Measurements from ENCODE around the gene PYM1. TPM values are rescaled to one million over a fixed set of nuclear protein-coding genes. Genes with fewer than 3 reads are reported as not detected.

Gene PYM1
- total RNA-seq, 3 donors from 2014 or later (not counting 1 experiment from before 2014, with no cell fraction given), result 18.5 to 21.2 (median 19.1) TPM

- H3K4me3 Mint-ChIP-seq, result no peak overlapping the region
- intact Hi-C loops (cut with micrococcal nuclease), result loop anchor here (1.0 kb wide), 2 partner anchors 13 to 202 kb away; partner anchors contain the start of gene PYM1
- Histone ChIP-seq H3K36me3 (ENCODE audit: control insufficient read depth, insufficient read depth, low read length) (peaks cover 72% of the 10 kb centered on the region), H3K27me3 (ENCODE audit: control insufficient read depth, insufficient read depth, low read length) (no peaks in the 10 kb centered on the region), H3K9me3 (ENCODE audit: control insufficient read depth, insufficient read depth, low read length) (no peaks in the 10 kb centered on the region), H3K4me3 (ENCODE audit: low read length) (no peak overlapping the region), H3K27ac (ENCODE audit: low read length) (peak overlapping the region; percentile 16), H3K4me1 (ENCODE audit: control insufficient read depth, insufficient read depth, low read length) (peaks cover 11% of the 10 kb centered on the region)
- H3K4me1 Mint-ChIP-seq, result peaks cover 10 to 12% of the 10 kb centered on the region in 2 donors
- ATAC-seq, result peak; percentile 97 to 99 (median 99)
- peak; percentile 76 to 93 for DNase-seq
- WGBS (ENCODE audit: insufficient coverage), result 23% methylated on average over 18 of the region's 18 CpGs
- no peaks in the 10 kb centered on the region for H3K27me3 Mint-ChIP-seq (ENCODE audit: low read depth in 2 of 2)
- H3K9me3 Mint-ChIP-seq, result no peaks in the 10 kb centered on the region
- TF ChIP-seq, protein P1, sequence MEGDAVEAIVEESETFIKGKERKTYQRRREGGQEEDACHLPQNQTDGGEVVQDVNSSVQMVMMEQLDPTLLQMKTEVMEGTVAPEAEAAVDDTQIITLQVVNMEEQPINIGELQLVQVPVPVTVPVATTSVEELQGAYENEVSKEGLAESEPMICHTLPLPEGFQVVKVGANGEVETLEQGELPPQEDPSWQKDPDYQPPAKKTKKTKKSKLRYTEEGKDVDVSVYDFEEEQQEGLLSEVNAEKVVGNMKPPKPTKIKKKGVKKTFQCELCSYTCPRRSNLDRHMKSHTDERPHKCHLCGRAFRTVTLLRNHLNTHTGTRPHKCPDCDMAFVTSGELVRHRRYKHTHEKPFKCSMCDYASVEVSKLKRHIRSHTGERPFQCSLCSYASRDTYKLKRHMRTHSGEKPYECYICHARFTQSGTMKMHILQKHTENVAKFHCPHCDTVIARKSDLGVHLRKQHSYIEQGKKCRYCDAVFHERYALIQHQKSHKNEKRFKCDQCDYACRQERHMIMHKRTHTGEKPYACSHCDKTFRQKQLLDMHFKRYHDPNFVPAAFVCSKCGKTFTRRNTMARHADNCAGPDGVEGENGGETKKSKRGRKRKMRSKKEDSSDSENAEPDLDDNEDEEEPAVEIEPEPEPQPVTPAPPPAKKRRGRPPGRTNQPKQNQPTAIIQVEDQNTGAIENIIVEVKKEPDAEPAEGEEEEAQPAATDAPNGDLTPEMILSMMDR (IDR thresholded peaks at IDR 0.05), result peak; percentile 82
- H3K36me3 Mint-ChIP-seq, result peaks cover 19% of the 10 kb centered on the region
- H3K27ac Mint-ChIP-seq, result peak overlapping the region in 1 of 2 donors; percentile 33
Observed at GRCh38 chr12:55940065-55940732, 12.5 kb upstream of the PYM1 start.

DNA sequence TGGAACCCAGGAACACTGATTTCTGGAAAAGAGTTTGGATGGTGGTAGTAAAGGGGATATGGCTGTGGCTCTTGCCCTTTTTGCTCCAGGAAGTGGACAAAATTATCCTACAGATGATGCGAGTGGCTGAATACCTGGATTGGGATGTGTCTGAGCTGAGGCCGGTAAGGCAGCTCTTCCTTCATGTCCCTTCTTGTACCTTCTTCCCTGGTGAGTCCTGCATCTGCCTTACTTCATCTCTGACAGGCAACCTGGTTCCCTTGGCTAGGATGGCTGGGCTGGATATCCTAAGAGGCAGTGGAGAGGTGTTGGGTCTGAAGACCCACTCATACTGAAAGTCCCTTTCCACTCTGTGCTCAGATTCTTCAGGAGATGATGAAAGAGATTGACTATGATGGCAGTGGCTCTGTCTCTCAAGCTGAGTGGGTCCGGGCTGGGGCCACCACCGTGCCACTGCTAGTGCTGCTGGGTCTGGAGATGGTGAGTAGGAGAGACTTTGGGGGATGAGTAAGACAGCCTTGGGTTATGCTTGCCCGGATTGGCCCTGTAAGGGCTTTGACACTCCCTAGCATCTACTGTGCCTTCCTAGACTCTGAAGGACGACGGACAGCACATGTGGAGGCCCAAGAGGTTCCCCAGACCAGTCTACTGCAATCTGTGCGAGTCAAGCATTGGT is 11.3 kb upstream of the PYM1 start:
- intact Hi-C loops (cut with micrococcal nuclease), result no loop called here
- Mint-ChIP-seq H3K9me3 (no peaks in the 10 kb centered on the region), H3K27me3 (ENCODE audit: low read depth in 2 of 2) (no peaks in the 10 kb centered on the region), H3K4me3 (no peak overlapping the region), H3K36me3 (peaks cover 12% of the 10 kb centered on the region), H3K27ac (no peak overlapping the region), H3K4me1 (peaks cover 11 to 13% of the 10 kb centered on the region in 2 donors)
- DNase-seq (no peak), ATAC-seq (no peak)
- H3K9me3 ChIP-seq (ENCODE audit: control insufficient read depth, insufficient read depth, low read length), result no peaks in the 10 kb centered on the region
- no peak overlapping the region for H3K27ac ChIP-seq (ENCODE audit: low read length)
- H3K4me1 ChIP-seq (ENCODE audit: control insufficient read depth, insufficient read depth, low read length), result peaks cover 11% of the 10 kb centered on the region
- H3K27me3 ChIP-seq (ENCODE audit: control insufficient read depth, insufficient read depth, low read length), result no peaks in the 10 kb centered on the region
- H3K4me3 ChIP-seq (ENCODE audit: low read length), result no peak overlapping the region
- TF ChIP-seq, protein P1 (IDR thresholded peaks at IDR 0.05), result no peak
- peaks cover 62% of the 10 kb centered on the region for H3K36me3 ChIP-seq (ENCODE audit: control insufficient read depth, insufficient read depth, low read length)
- 98% methylated on average over 8 of the region's 8 CpGs for WGBS (ENCODE audit: insufficient coverage)

GRCh38 chr12:55937981-55938380 is 10.3 kb upstream of the PYM1 start:
- TF ChIP-seq, protein P1 (IDR thresholded peaks at IDR 0.05), result no peak
- Histone ChIP-seq H3K4me1 (ENCODE audit: control insufficient read depth, insufficient read depth, low read length) (peaks cover 16% of the 10 kb centered on the region), H3K4me3 (ENCODE audit: low read length) (no peak overlapping the region), H3K36me3 (ENCODE audit: control insufficient read depth, insufficient read depth, low read length) (peaks cover 55% of the 10 kb centered on the region), H3K9me3 (ENCODE audit: control insufficient read depth, insufficient read depth, low read length) (no peaks in the 10 kb centered on the region), H3K27ac (ENCODE audit: low read length) (no peak overlapping the region), H3K27me3 (ENCODE audit: control insufficient read depth, insufficient read depth, low read length) (no peaks in the 10 kb centered on the region)
- Mint-ChIP-seq H3K27me3 (ENCODE audit: low read depth in 2 of 2) (no peaks in the 10 kb centered on the region), H3K9me3 (no peaks in the 10 kb centered on the region), H3K36me3 (peaks cover 12% of the 10 kb centered on the region), H3K4me1 (peaks cover 15 to 18% of the 10 kb centered on the region in 2 donors), H3K27ac (no peak overlapping the region), H3K4me3 (no peak overlapping the region)
- WGBS (ENCODE audit: insufficient coverage), result no CpG with 5 or more reads among the region's 2 CpGs
- ATAC-seq (no peak), DNase-seq (no peak)
- intact Hi-C loops (cut with micrococcal nuclease), result no loop called here
